ENCODE data around the gene UPF3A.
"Not testable (repeated sequence)": the region's sequence is repeated elsewhere in the genome, so short reads cannot be mapped to it uniquely, and the experiment has no call there.

The UPF3A gene

DNA sequence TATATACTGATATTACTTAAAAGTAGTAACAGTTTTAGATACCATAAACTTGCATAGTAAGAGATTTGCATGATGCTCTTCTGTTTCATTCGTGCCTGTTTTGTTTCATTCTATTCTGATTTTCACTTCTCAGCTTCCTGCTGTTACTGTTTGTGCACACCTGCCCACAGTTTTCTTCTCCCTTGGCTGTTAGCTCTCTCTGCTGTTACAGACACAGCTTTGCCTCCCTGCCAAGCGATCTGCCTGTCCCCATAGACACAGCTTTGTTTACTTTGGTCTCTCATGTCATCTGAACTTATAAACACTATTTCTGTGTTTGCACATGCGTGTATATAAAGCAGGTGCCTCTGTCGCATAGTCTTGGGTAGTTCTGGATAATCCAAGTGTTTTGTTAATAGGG is 21.4 kb upstream of the UPF3A start:
- WGBS (ENCODE audit: extremely low coverage, insufficient coverage, low lambda C conversion rate) = no CpG with 5 or more reads among the region's 4 CpGs

DNA sequence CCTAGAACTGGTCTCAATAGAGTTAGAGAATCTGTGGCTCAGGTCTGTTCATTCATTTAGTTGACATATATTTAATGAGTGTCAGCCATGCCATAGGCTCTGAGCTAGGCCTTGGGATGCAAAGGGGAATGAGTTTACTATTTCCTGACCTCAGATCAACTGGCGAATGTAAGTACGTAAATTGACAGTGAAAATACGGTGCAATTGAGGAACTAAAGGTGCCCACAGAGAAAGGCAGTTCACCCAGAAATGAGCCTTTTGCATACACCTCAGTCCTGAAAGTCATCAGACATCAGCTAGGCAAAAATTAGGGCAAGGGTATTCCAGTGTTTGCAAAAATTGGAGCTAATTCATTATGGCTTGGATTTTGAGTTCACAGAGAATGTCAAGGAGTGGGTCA is 20.6 kb upstream of the UPF3A start:
- Histone ChIP-seq H3K23ac (ENCODE audit: low read length) (no peak overlapping the region), H2BK5ac (ENCODE audit: low read length) (peak overlapping the region; percentile 63), H3K4me3 (ENCODE audit: low read length) (no peak overlapping the region), H3K27ac (ENCODE audit: low read depth, low read length) (peak overlapping the region; percentile 77), H3K4ac (ENCODE audit: low read depth, low read length) (no peak overlapping the region), H3K9ac (ENCODE audit: low read length) (no peak overlapping the region), H3K79me1 (ENCODE audit: low read length) (peaks cover 2% of the 10 kb centered on the region), H3K56ac (ENCODE audit: low read length) (peak overlapping the region; percentile 57), H2AK5ac (ENCODE audit: low read length) (no peak overlapping the region), H3K4me2 (ENCODE audit: low read length) (no peak overlapping the region), H4K5ac (ENCODE audit: low read length) (no peak overlapping the region), H3K18ac (ENCODE audit: low read length) (no peak overlapping the region), H4K8ac (ENCODE audit: low read depth, low read length) (no peak overlapping the region), H3K79me2 (ENCODE audit: control insufficient read depth, insufficient read depth, low read length) (no peaks in the 10 kb centered on the region), H3K4me1 (ENCODE audit: control insufficient read depth, low read depth, low read length) (peaks cover 2% of the 10 kb centered on the region), H2BK15ac (replicated peaks; ENCODE audit: low read depth) (no peak overlapping the region), H3K27me3 (ENCODE audit: insufficient read depth, low read length, poor library complexity) (no peaks in the 10 kb centered on the region), H2BK120ac (ENCODE audit: low read depth, low read length) (no peak overlapping the region), H3K36me3 (ENCODE audit: control insufficient read depth, insufficient read depth, low read length) (peaks cover 11% of the 10 kb centered on the region)
- no CpG with 5 or more reads among the region's 3 CpGs for WGBS (ENCODE audit: extremely low coverage, insufficient coverage, low lambda C conversion rate)
- no peak for DNase-seq

More for the DNA sequence above, 21.4 kb upstream of the UPF3A start:
- Histone ChIP-seq H2BK120ac (ENCODE audit: low read depth, low read length) (no peak overlapping the region), H3K36me3 (ENCODE audit: control insufficient read depth, insufficient read depth, low read length) (peaks cover 13% of the 10 kb centered on the region), H3K9ac (ENCODE audit: low read length) (no peak overlapping the region), H3K27me3 (ENCODE audit: insufficient read depth, low read length, poor library complexity) (no peaks in the 10 kb centered on the region), H3K79me1 (ENCODE audit: low read length) (peaks cover 2% of the 10 kb centered on the region), H2AK5ac (ENCODE audit: low read length) (no peak overlapping the region), H3K4ac (ENCODE audit: low read depth, low read length) (no peak overlapping the region), H4K5ac (ENCODE audit: low read length) (no peak overlapping the region), H3K27ac (ENCODE audit: low read depth, low read length) (no peak overlapping the region), H3K4me1 (ENCODE audit: control insufficient read depth, low read depth, low read length) (peaks cover 2% of the 10 kb centered on the region), H3K56ac (ENCODE audit: low read length) (no peak overlapping the region), H3K4me3 (ENCODE audit: low read length) (no peak overlapping the region), H3K18ac (ENCODE audit: low read length) (no peak overlapping the region), H3K23ac (ENCODE audit: low read length) (no peak overlapping the region), H4K8ac (ENCODE audit: low read depth, low read length) (no peak overlapping the region), H3K4me2 (ENCODE audit: low read length) (no peak overlapping the region), H2BK5ac (ENCODE audit: low read length) (no peak overlapping the region), H2BK15ac (replicated peaks; ENCODE audit: low read depth) (no peak overlapping the region), H3K79me2 (ENCODE audit: control insufficient read depth, insufficient read depth, low read length) (no peaks in the 10 kb centered on the region)
- DNase-seq = no peak

DNA sequence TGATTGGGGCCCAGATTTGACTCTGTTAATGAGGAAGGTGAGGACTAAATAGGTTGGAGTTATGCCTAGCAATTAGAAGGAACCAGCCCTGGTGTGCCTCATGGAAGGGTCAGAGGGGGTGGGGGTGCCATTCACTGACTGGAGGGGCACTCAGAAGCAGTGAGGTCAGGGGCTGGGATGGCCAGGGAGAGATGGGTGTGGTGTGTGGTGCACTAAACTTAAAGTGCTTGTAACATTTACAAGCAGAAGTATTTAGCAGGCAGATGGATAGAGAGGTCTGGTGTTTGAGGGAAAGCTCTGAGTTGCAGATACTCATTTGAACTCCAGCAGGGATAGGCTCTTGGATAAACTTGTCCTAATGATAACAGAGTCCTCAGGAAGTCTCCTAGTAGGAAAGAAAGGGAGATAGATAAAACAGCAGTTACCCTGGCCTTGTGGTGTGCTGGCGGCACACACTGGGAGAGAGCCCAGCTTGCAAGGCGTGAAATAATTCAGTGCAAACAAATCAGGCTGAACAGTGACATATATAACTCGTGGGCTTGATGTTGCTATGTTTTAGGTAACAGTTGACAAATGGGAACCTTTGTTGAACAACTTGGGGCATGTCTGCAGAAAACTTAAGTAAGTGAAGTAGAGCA is 20.0 kb upstream of the UPF3A start:
- no peak overlapping the region for H2BK15ac ChIP-seq (replicated peaks; ENCODE audit: low read depth)
- H2AK5ac ChIP-seq (ENCODE audit: low read length) = no peak overlapping the region
- H4K5ac ChIP-seq (ENCODE audit: low read length) = no peak overlapping the region
- H3K4me3 ChIP-seq (ENCODE audit: low read length) = no peak overlapping the region
- no peak overlapping the region for H4K8ac ChIP-seq (ENCODE audit: low read depth, low read length)
- H3K36me3 ChIP-seq (ENCODE audit: control insufficient read depth, insufficient read depth, low read length) = peaks cover 11% of the 10 kb centered on the region
- H3K27ac ChIP-seq (ENCODE audit: low read depth, low read length) = peak overlapping the region; percentile 77
- H3K4me1 ChIP-seq (ENCODE audit: control insufficient read depth, low read depth, low read length) = peaks cover 2% of the 10 kb centered on the region
- peak overlapping the region; percentile 59 for H3K56ac ChIP-seq (ENCODE audit: low read length)
- no peak overlapping the region for H3K4me2 ChIP-seq (ENCODE audit: low read length)
- no peak overlapping the region for H2BK5ac ChIP-seq (ENCODE audit: low read length)
- no peak overlapping the region for H3K18ac ChIP-seq (ENCODE audit: low read length)
- H3K79me1 ChIP-seq (ENCODE audit: low read length) = peaks cover 2% of the 10 kb centered on the region
- H3K27me3 ChIP-seq (ENCODE audit: insufficient read depth, low read length, poor library complexity) = no peaks in the 10 kb centered on the region
- no CpG with 5 or more reads among the region's 3 CpGs for WGBS (ENCODE audit: extremely low coverage, insufficient coverage, low lambda C conversion rate)
- H3K9ac ChIP-seq (ENCODE audit: low read length) = no peak overlapping the region
- no peaks in the 10 kb centered on the region for H3K79me2 ChIP-seq (ENCODE audit: control insufficient read depth, insufficient read depth, low read length)
- no peak overlapping the region for H3K4ac ChIP-seq (ENCODE audit: low read depth, low read length)
- H3K23ac ChIP-seq (ENCODE audit: low read length) = no peak overlapping the region
- DNase-seq = peak; percentile 91
- H2BK120ac ChIP-seq (ENCODE audit: low read depth, low read length) = no peak overlapping the region

DNA sequence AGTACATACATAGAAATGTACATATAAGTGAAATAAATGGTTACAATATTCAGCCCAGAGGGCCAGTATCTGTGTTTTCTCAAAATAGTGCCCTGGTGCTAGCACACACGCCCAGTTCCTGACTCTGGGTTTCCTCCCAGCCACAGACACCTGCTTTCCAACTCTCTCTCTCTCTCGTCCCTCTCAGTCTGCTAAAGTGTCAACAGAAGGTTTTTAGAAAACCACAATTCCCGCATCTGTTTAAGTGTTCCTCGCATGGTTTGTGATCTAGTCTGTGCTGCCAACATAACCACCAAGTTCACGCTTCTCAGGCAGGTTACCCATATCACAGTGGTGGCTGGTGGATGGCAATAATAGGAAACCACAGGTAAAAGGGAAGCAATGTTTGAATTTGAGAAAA is 17.8 kb upstream of the UPF3A start:
- no peak overlapping the region for H3K56ac ChIP-seq (ENCODE audit: low read length)
- no peak overlapping the region for H3K4me3 ChIP-seq (ENCODE audit: low read length)
- no peak overlapping the region for H2AK5ac ChIP-seq (ENCODE audit: low read length)
- H4K5ac ChIP-seq (ENCODE audit: low read length) = no peak overlapping the region
- H3K9ac ChIP-seq (ENCODE audit: low read length) = no peak overlapping the region
- no peak overlapping the region for H2BK120ac ChIP-seq (ENCODE audit: low read depth, low read length)
- DNase-seq = no peak
- peaks cover 10% of the 10 kb centered on the region for H3K36me3 ChIP-seq (ENCODE audit: control insufficient read depth, insufficient read depth, low read length)
- H3K79me2 ChIP-seq (ENCODE audit: control insufficient read depth, insufficient read depth, low read length) = no peaks in the 10 kb centered on the region
- H3K4ac ChIP-seq (ENCODE audit: low read depth, low read length) = no peak overlapping the region
- H3K79me1 ChIP-seq (ENCODE audit: low read length) = peaks cover 2% of the 10 kb centered on the region
- peaks cover 2% of the 10 kb centered on the region for H3K4me1 ChIP-seq (ENCODE audit: control insufficient read depth, low read depth, low read length)
- no peak overlapping the region for H2BK15ac ChIP-seq (replicated peaks; ENCODE audit: low read depth)
- H2BK5ac ChIP-seq (ENCODE audit: low read length) = no peak overlapping the region
- no peak overlapping the region for H3K4me2 ChIP-seq (ENCODE audit: low read length)
- no peaks in the 10 kb centered on the region for H3K27me3 ChIP-seq (ENCODE audit: insufficient read depth, low read length, poor library complexity)
- H4K8ac ChIP-seq (ENCODE audit: low read depth, low read length) = no peak overlapping the region
- no peak overlapping the region for H3K27ac ChIP-seq (ENCODE audit: low read depth, low read length)
- WGBS (ENCODE audit: extremely low coverage, insufficient coverage, low lambda C conversion rate) = no CpG with 5 or more reads among the region's 5 CpGs
- no peak overlapping the region for H3K23ac ChIP-seq (ENCODE audit: low read length)
- H3K18ac ChIP-seq (ENCODE audit: low read length) = no peak overlapping the region

- not testable (repeated sequence) for H3K79me1 ChIP-seq (ENCODE audit: low read length); H3K4me1 ChIP-seq (ENCODE audit: control insufficient read depth, low read depth, low read length); H4K5ac ChIP-seq (ENCODE audit: low read length); H2AK5ac ChIP-seq (ENCODE audit: low read length); H3K27me3 ChIP-seq (ENCODE audit: insufficient read depth, low read length, poor library complexity); H3K56ac ChIP-seq (ENCODE audit: low read length); H4K8ac ChIP-seq (ENCODE audit: low read depth, low read length); H2BK15ac ChIP-seq (replicated peaks; ENCODE audit: low read depth); H3K9ac ChIP-seq (ENCODE audit: low read length); H3K4me3 ChIP-seq (ENCODE audit: low read length); H3K18ac ChIP-seq (ENCODE audit: low read length); H3K79me2 ChIP-seq (ENCODE audit: control insufficient read depth, insufficient read depth, low read length); H3K4me2 ChIP-seq (ENCODE audit: low read length); DNase-seq; H3K4ac ChIP-seq (ENCODE audit: low read depth, low read length); H3K23ac ChIP-seq (ENCODE audit: low read length); H2BK5ac ChIP-seq (ENCODE audit: low read length); H2BK120ac ChIP-seq (ENCODE audit: low read depth, low read length); H3K27ac ChIP-seq (ENCODE audit: low read depth, low read length)
- no CpG with 5 or more reads among the region's 13 CpGs for WGBS (ENCODE audit: extremely low coverage, insufficient coverage, low lambda C conversion rate)
- H3K36me3 ChIP-seq (ENCODE audit: control insufficient read depth, insufficient read depth, low read length) = peaks cover 12% of the 10 kb centered on the region
Observed at GRCh38 chr13:114264313-114264712, 17.1 kb upstream of the UPF3A start.
